ENCODE results near the gene AKAP7.

GRCh38 chr6:131169613-131170012 is 34.3 kb downstream of the AKAP7 start:
- TF ChIP-seq EZH2 (IDR thresholded peaks at IDR 0.05) (no peak), CTCF (IDR thresholded peaks at IDR 0.05) (no peak), EZH2phosphoT487 (IDR thresholded peaks at IDR 0.05) (no peak)
